ENCODE data around the gene ZEB1.

GRCh38 chr10:31413325-31413724, 94.3 kb downstream of the ZEB1 start:
- no peak for TF ChIP-seq EHMT2 (IDR thresholded peaks at IDR 0.05)
- no peak for TF ChIP-seq NR2C2 (CRISPR knock-in tag; IDR thresholded peaks at IDR 0.05)
- no peak for TF ChIP-seq NR2C2 (tag; IDR thresholded peaks at IDR 0.05)
- TF ChIP-seq CTCF (IDR thresholded peaks at IDR 0.05 in 2 of 3, conservative IDR thresholded peaks at IDR 0.05 in 1 of 3; ENCODE audit: insufficient read depth in 2 of 3, low read depth in 1 of 3, low read length in 3 of 3) = no peak
- TF ChIP-seq REST (IDR thresholded peaks at IDR 0.05; ENCODE audit: borderline replicate concordance) = no peak
- TF ChIP-seq REST (CRISPR knock-in tag; IDR thresholded peaks at IDR 0.05; ENCODE audit: low read depth) = no peak
- TF ChIP-seq ELK1 (CRISPR knock-in tag; IDR thresholded peaks at IDR 0.05) = no peak
- TF ChIP-seq ATF6 (CRISPR knock-in tag; IDR thresholded peaks at IDR 0.05) = no peak
- TF ChIP-seq ZBTB1 (CRISPR knock-in tag; IDR thresholded peaks at IDR 0.05; ENCODE audit: borderline replicate concordance, low read depth) = no peak
